HG02588 (cell line): ENCODE results near the gene PSMG2.
"Not testable (repeated sequence)": the region's sequence is repeated elsewhere in the genome, so short reads cannot be mapped to it uniquely, and the experiment has no call there.

Experiments used
- ATAC-seq: cut with Tn5 transposase; IDR thresholded peaks from one replicate; pipeline ENCODE4 v1.9.1; 2021; ENCODE audit warnings: mild to moderate bottlenecking, moderate library complexity; ENCODE audit not compliant: unreplicated experiment

The PSMG2 gene

GRCh38 chr18:12758566-12758965 is 55.7 kb downstream of the PSMG2 start:
- not testable (repeated sequence) for ATAC-seq

- no peak for ATAC-seq
These were observed 62.3 kb downstream of the PSMG2 start for GRCh38 chr18:12765126-12765525.

GRCh38 chr18:12765586-12765985 is 62.7 kb downstream of the PSMG2 start:
- ATAC-seq, result no peak

- no peak for ATAC-seq
These were observed 64.2 kb downstream of the PSMG2 start for GRCh38 chr18:12766986-12767433.

GRCh38 chr18:12767580-12768155 is 64.8 kb downstream of the PSMG2 start:
- no peak for ATAC-seq

DNA sequence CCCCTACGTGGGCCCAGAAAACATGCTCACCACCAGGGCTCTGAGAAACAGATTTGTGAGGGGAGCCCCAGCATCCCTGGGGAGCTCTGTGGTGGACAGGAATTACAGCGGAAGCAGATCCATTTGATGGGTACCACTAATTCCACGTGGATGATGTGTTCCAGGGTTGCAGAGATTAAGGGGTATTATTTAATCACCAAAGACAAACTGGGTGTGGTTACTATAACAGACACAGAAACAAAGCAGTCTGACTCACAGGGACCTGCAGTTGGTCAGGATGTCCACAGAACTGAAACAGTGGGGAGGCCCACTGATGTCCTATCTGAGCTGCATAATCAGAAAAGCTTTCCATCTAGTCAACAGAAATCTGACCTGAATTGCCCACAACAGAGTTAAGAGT is 65.8 kb downstream of the PSMG2 start:
- no peak for ATAC-seq

DNA sequence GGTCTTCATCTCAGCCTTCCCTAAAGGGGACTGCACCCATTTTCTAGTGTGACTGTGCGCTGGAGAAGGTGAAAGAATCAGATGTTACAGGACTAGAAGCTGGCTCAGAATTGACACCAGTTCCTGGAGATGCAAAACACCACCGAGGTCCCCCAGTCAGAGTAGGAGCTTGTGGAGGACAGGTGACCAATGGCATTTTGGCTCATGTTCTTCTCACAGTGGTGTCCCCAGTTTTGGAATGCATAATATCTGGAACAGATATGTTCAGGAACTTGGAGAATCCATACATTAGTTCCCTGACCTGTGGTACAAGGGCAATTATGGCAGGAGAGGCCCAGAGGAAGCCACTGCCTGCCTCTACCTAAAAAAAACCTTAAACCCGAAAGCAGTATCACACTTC is 66.3 kb downstream of the PSMG2 start:
- ATAC-seq, result no peak

DNA sequence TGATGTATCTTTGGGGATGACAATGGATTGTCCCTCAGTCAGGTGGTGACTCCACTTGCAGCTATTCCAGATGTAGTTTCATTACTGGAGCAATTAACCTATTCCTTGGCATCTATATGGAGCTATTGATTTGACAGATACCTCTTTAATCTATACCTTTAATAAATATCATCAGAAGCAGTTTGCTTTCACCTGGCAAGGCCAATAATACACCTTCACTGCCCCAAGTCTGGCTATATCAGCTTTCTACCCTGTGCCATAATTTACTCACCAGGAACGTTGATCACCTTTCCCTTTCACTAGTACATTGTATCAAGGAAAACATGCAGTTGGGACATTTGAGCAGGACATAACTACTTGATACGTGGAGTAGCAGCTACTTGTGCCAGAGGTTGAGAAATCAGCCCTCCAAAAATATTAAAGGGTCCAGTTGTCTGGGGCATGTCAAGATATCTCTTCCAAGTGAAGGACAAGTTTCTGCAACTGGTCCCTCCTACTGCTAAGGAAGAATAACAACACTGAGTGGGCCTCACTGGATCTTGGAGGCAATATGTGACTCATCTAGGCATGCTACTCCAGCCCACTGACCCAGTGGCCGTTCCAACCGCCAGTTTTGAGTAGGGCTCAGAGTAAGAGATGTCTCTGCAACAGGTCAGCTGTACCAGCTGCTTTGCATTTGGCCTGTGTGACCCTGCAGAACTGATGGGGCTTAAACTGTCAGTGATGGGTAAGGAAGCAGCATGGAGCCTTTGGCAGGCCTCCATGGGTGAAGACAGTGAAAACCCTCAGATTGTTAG is 67.0 kb downstream of the PSMG2 start:
- no peak for ATAC-seq

DNA sequence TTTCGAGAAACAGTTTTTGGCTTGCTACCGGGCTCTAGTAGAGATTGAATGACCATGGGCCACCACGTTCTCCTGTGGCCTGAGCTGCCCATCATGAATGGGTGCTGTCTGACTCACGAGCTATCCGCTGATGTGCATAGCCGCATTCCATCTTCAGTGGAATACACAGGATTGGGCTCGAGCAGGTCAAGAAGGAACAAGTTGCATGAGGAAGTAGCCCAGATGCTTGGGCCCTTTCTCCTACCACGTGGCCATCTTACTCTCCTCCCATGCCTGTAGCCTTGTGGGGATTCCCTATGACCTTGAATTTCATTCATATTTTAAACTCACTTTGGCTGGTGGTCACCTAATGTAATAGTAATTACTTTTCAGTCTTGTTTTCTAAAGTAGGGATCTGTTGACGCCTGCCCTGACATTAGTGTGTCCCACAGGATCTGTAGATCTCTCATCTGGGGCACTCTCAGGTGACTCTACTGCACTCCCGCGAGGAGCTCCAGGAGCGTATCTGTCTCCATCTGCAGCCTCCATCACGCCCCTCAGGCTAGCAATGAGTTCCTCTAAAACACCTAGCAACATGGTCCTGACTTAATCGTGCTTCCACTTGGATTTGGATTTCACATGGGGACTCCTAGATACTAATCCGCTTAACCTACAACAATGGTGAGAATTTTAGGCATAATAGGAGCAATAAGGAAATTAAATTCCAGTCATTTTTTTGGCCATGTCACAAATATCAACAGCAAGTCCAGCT is 67.8 kb downstream of the PSMG2 start:
- no peak for ATAC-seq

GRCh38 chr18:12772111-12772510 is 69.3 kb downstream of the PSMG2 start:
- ATAC-seq, result no peak

DNA sequence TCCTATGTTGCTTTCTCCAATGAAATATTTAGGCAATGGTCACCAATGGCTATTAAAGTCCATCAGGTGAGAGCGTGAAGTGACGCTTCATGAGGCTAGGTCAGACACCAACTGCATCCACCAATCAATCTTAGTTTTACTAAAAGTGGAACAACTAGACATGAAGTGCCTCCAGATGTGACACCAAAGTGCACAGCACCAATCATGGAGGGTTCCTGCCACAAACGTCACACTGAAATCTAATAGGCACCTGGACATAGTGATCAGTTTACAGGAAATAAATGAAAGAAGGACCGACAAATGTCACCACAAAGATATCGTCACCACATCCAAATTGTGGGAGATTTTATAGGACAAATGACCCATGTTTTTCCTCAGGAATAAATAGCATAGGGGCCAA is 70.5 kb downstream of the PSMG2 start:
- ATAC-seq, result no peak

- no peak for ATAC-seq
These were observed 72.1 kb downstream of the PSMG2 start for GRCh38 chr18:12774982-12775381.
